Measurements from ENCODE around the gene PPP4C.
"Not testable (repeated sequence)": the region's sequence is repeated elsewhere in the genome, so short reads cannot be mapped to it uniquely, and the experiment has no call there.

The PPP4C gene

DNA sequence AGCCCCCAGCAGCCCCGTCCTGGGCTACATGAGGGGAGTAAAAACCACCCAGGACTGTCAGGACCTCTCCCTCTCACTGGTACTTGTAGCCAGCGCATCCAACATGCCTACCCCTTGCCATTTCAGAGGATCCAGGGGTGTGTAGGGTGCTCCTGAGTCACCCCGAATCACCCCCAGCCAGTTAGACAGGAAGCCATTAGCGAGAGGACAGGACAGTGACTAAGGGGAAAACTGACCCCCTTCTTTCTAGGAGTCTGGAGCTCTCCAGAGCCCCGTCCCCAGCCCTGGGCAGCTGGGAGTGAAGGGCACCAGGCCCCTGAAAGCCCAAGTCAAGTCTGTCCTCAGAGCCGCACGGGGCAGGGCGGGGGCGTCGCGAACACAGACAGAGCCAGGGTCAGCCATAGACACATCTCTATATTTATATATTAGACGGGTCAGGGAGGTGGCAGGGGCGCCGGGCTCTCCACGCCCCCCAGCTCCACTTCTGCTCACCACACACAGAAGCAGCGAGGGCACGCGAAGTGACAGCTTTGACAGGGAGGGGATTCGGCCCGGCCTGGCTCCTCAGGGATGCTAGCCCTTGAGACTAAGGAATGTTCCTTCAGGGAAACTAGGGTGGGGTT is 38.0 kb downstream of the PPP4C start:
- Histone ChIP-seq H3K4me3 (replicated peaks; ENCODE audit: insufficient read depth, low read length) (no peak overlapping the region), H3K27ac (replicated peaks) (no peak overlapping the region), H3K27me3 (ENCODE audit: insufficient read depth, poor library complexity, severe bottlenecking) (no peaks in the 10 kb centered on the region)
- DNase-seq (ENCODE audit: low read depth in 1 of 2, low spot score in 1 of 2): no peak
- TF ChIP-seq GABPA (IDR thresholded peaks at IDR 0.05; ENCODE audit: low read depth) (no peak), POLR2AphosphoS5 (IDR thresholded peaks at IDR 0.05; ENCODE audit: low read depth) (no peak), SPI1 (IDR thresholded peaks at IDR 0.05; ENCODE audit: borderline replicate concordance, low read depth) (no peak)
- TF ChIP-seq, protein P1, sequence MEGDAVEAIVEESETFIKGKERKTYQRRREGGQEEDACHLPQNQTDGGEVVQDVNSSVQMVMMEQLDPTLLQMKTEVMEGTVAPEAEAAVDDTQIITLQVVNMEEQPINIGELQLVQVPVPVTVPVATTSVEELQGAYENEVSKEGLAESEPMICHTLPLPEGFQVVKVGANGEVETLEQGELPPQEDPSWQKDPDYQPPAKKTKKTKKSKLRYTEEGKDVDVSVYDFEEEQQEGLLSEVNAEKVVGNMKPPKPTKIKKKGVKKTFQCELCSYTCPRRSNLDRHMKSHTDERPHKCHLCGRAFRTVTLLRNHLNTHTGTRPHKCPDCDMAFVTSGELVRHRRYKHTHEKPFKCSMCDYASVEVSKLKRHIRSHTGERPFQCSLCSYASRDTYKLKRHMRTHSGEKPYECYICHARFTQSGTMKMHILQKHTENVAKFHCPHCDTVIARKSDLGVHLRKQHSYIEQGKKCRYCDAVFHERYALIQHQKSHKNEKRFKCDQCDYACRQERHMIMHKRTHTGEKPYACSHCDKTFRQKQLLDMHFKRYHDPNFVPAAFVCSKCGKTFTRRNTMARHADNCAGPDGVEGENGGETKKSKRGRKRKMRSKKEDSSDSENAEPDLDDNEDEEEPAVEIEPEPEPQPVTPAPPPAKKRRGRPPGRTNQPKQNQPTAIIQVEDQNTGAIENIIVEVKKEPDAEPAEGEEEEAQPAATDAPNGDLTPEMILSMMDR (IDR thresholded peaks at IDR 0.05; ENCODE audit: insufficient read depth, low read length): no peak
- TF ChIP-seq, protein P2, sequence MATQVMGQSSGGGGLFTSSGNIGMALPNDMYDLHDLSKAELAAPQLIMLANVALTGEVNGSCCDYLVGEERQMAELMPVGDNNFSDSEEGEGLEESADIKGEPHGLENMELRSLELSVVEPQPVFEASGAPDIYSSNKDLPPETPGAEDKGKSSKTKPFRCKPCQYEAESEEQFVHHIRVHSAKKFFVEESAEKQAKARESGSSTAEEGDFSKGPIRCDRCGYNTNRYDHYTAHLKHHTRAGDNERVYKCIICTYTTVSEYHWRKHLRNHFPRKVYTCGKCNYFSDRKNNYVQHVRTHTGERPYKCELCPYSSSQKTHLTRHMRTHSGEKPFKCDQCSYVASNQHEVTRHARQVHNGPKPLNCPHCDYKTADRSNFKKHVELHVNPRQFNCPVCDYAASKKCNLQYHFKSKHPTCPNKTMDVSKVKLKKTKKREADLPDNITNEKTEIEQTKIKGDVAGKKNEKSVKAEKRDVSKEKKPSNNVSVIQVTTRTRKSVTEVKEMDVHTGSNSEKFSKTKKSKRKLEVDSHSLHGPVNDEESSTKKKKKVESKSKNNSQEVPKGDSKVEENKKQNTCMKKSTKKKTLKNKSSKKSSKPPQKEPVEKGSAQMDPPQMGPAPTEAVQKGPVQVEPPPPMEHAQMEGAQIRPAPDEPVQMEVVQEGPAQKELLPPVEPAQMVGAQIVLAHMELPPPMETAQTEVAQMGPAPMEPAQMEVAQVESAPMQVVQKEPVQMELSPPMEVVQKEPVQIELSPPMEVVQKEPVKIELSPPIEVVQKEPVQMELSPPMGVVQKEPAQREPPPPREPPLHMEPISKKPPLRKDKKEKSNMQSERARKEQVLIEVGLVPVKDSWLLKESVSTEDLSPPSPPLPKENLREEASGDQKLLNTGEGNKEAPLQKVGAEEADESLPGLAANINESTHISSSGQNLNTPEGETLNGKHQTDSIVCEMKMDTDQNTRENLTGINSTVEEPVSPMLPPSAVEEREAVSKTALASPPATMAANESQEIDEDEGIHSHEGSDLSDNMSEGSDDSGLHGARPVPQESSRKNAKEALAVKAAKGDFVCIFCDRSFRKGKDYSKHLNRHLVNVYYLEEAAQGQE (IDR thresholded peaks at IDR 0.05; ENCODE audit: insufficient replicate concordance, low read depth): no peak

GRCh38 chr16:30114411-30114810 is 38.6 kb downstream of the PPP4C start:
- Histone ChIP-seq H3K27ac (replicated peaks) (no peak overlapping the region), H3K4me3 (replicated peaks; ENCODE audit: insufficient read depth, low read length) (no peak overlapping the region), H3K27me3 (ENCODE audit: insufficient read depth, poor library complexity, severe bottlenecking) (no peaks in the 10 kb centered on the region)
- TF ChIP-seq POLR2AphosphoS5 (IDR thresholded peaks at IDR 0.05; ENCODE audit: low read depth): no peak
- TF ChIP-seq SPI1 (IDR thresholded peaks at IDR 0.05; ENCODE audit: borderline replicate concordance, low read depth): no peak
- TF ChIP-seq, protein P2 (IDR thresholded peaks at IDR 0.05; ENCODE audit: insufficient replicate concordance, low read depth): no peak
- TF ChIP-seq GABPA (IDR thresholded peaks at IDR 0.05; ENCODE audit: low read depth): no peak
- TF ChIP-seq, protein P1 (IDR thresholded peaks at IDR 0.05; ENCODE audit: insufficient read depth, low read length): no peak
- no peak for DNase-seq (ENCODE audit: low read depth in 1 of 2, low spot score in 1 of 2)

DNA sequence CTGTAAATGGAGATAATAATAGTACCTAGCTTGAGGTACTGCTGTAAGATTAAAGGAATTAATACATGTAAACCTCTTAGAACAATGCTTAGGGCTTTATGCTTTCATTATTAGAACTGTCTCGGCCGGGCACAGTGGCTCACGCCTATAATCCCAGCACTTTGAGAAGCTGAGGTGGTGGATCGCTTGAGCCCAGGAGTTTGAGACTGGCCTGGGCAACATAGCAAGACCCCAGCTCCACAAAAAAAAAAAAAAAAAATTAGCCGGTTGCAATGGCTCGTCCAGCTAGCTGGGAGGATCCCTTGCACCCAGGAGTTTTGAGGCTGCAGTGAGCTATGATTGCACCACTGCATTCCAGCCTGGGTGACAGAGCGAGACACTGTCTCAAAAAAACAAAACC is 39.0 kb downstream of the PPP4C start:
- not testable (repeated sequence) for H3K4me3 ChIP-seq (replicated peaks; ENCODE audit: insufficient read depth, low read length); DNase-seq (ENCODE audit: low read depth in 1 of 2, low spot score in 1 of 2); H3K27me3 ChIP-seq (ENCODE audit: insufficient read depth, poor library complexity, severe bottlenecking); H3K27ac ChIP-seq (replicated peaks)

- DNase-seq (ENCODE audit: low read depth in 1 of 2, low spot score in 1 of 2): no peak
- TF ChIP-seq, protein P2 (IDR thresholded peaks at IDR 0.05; ENCODE audit: insufficient replicate concordance, low read depth): no peak
- TF ChIP-seq POLR2AphosphoS5 (IDR thresholded peaks at IDR 0.05; ENCODE audit: low read depth): no peak
- no peak for TF ChIP-seq GABPA (IDR thresholded peaks at IDR 0.05; ENCODE audit: low read depth)
- TF ChIP-seq, protein P1 (IDR thresholded peaks at IDR 0.05; ENCODE audit: insufficient read depth, low read length): no peak
- TF ChIP-seq SPI1 (IDR thresholded peaks at IDR 0.05; ENCODE audit: borderline replicate concordance, low read depth): no peak
- H3K27ac ChIP-seq (replicated peaks): no peak overlapping the region
- H3K27me3 ChIP-seq (ENCODE audit: insufficient read depth, poor library complexity, severe bottlenecking): no peaks in the 10 kb centered on the region
- no peak overlapping the region for H3K4me3 ChIP-seq (replicated peaks; ENCODE audit: insufficient read depth, low read length)
Measured at GRCh38 chr16:30115238-30115637, 39.4 kb downstream of the PPP4C start.
